PC-9 (cell line): ENCODE data around the gene MED22. TPM values are rescaled to one million over a fixed set of nuclear protein-coding genes. Genes with fewer than 3 reads are reported as not detected.

Experiments used
- BruUV-seq: library from RNA; stranded (reverse); fragments of 400-500 nt; replicated peaks from 2 replicates; lab custom pipeline; 2021; lab: Mats Ljungman, UMichigan
- CTCF ChIA-PET: fragments of 300-600 bp; sonication (Branson Sonifier 250); formaldehyde crosslinking; loops from one replicate; lab custom pipeline; 2022; ENCODE audit warnings: antibody characterized with exemption; lab: Charles Lee
- POLR2A ChIA-PET: fragments of 300-600 bp; sonication (Branson Sonifier 250); formaldehyde crosslinking; loops from one replicate; lab custom pipeline; 2022; ENCODE audit warnings: antibody characterized with exemption; ENCODE audit not compliant: unreplicated experiment; lab: Charles Lee
- DNase-seq, 2 experiments: peaks; one replicate each; pipeline versions ENCODE4 v3.0.0 to v3.0.0-alpha.2; 2015 to 2022; ENCODE audit warnings: mixed read lengths in 1 of 2
- H2AFZ ChIP-seq: fragments of 200-600 bp; sonication (generic); 2 replicates; pipeline ENCODE4 v1.8.1; 2017; ENCODE audit warnings: antibody characterized with exemption
- H3F3A ChIP-seq: fragments of 200-600 bp; sonication (generic); 2 replicates; pipeline ENCODE4 v1.8.1; 2017; ENCODE audit warnings: antibody characterized with exemption, mild to moderate bottlenecking, low read depth; ENCODE audit not compliant: insufficient read depth
- H3K27ac ChIP-seq: fragments of 200-600 bp; sonication (generic); 2 replicates; pipeline ENCODE4 v1.6.1; 2016; ENCODE audit warnings: mixed run types
- H3K27me3 ChIP-seq: fragments of 200-600 bp; sonication (generic); 2 replicates; pipeline ENCODE4 v1.6.1; 2016; ENCODE audit warnings: low read depth, mixed run types; ENCODE audit not compliant: insufficient read depth
- H3K36me3 ChIP-seq: fragments of 200-600 bp; sonication (generic); 2 replicates; pipeline ENCODE4 v1.6.1; 2016; ENCODE audit warnings: low read depth, mixed run types
- H3K4me1 ChIP-seq: fragments of 200-600 bp; sonication (generic); replicated peaks from 2 replicates; pipeline ENCODE4 v1.6.1; 2016; ENCODE audit warnings: mixed run types; ENCODE audit not compliant: insufficient read depth
- H3K4me2 ChIP-seq: fragments of 200-600 bp; sonication (generic); 2 replicates; pipeline ENCODE4 v1.6.1; 2017; ENCODE audit warnings: mixed run types
- H3K4me3 ChIP-seq: fragments of 200-600 bp; sonication (generic); 2 replicates; pipeline ENCODE4 v1.6.1; 2016; ENCODE audit warnings: mixed run types
- H3K79me2 ChIP-seq: fragments of 200-600 bp; sonication (generic); 2 replicates; pipeline ENCODE4 v1.6.1; 2017; ENCODE audit warnings: low read depth, mixed run types
- H3K9me2 ChIP-seq: fragments of 200-600 bp; sonication (generic); 2 replicates; pipeline ENCODE4 v1.8.1; 2017; ENCODE audit warnings: mild to moderate bottlenecking; ENCODE audit not compliant: insufficient read depth
- H3K9me3 ChIP-seq: fragments of 200-600 bp; sonication (generic); 2 replicates; pipeline ENCODE4 v1.8.1; 2016; ENCODE audit warnings: low read depth; ENCODE audit not compliant: insufficient read depth
- H4K20me1 ChIP-seq: fragments of 200-600 bp; sonication (generic); 2 replicates; pipeline ENCODE4 v1.8.1; 2017; ENCODE audit not compliant: insufficient read depth
- CTCF ChIP-seq: fragments of 200-600 bp; sonication (generic); conservative IDR thresholded peaks from 2 replicates; pipeline ENCODE4 v1.6.1; 2017; ENCODE audit warnings: mixed run types, antibody characterized with exemption, mild to moderate bottlenecking, moderate library complexity
- EZH2 ChIP-seq: fragments of 200-600 bp; sonication (generic); IDR thresholded peaks from 2 replicates; pipeline ENCODE4 v1.8.0; 2017; ENCODE audit warnings: antibody characterized with exemption, low read depth
- intact Hi-C: fragments of 100-400 bp; cut with micrococcal nuclease; formaldehyde crosslinking; loops from one replicate; pipeline ENCODE4 v1.10.0; 2022; ENCODE audit not compliant: unreplicated experiment
- total RNA-seq: library from RNA; stranded (reverse); gene quantifications from 2 replicates; pipeline ENCODE4 v1.2.3, GENCODE V29; 2021

The MED22 gene
- total RNA-seq, 1 experiment from 2014 or later = 38.7 TPM

GRCh38 chr9:133351526-133351907 lies 3.6 kb upstream of the MED22 start:
- ChIA-PET POLR2A (interaction anchor here (0.9 kb wide), 1 partner anchor 108 kb away, joined by 6 read pairs; the partner anchor contains the start of gene CACFD1), CTCF (interaction anchor here (1.0 kb wide), 1 partner anchor 164 kb away, joined by 7 read pairs; no protein-coding TSS in a partner anchor)
- intact Hi-C loops = no loop called here
- Histone ChIP-seq H2AFZ (no peak overlapping the region), H3K27ac (no peak overlapping the region), H3K9me2 (no peaks in the 10 kb centered on the region), H3K36me3 (peaks cover 41% of the 10 kb centered on the region), H3K4me3 (no peak overlapping the region), H3K79me2 (peaks cover 57% of the 10 kb centered on the region), H3K27me3 (no peaks in the 10 kb centered on the region), H3K4me1 (peaks cover 23% of the 10 kb centered on the region), H3F3A (peaks cover 70% of the 10 kb centered on the region), H3K4me2 (no peak overlapping the region), H4K20me1 (peaks cover 44% of the 10 kb centered on the region), H3K9me3 (no peaks in the 10 kb centered on the region)
- BruUV-seq = no TSS peak
- no peak for TF ChIP-seq CTCF
- TF ChIP-seq EZH2 = no peak
- DNase-seq = no peak

GRCh38 chr9:133349965-133350616 lies 2.2 kb upstream of the MED22 start:
- H3K79me2 ChIP-seq = peaks cover 61% of the 10 kb centered on the region
- H3K4me3 ChIP-seq = peak overlapping the region; percentile 99; the same call in 1 of the 2 replicates
- H3K4me2 ChIP-seq = peak overlapping the region; percentile 95
- no peaks in the 10 kb centered on the region for H3K9me3 ChIP-seq
- ChIA-PET POLR2A (no interaction called here), CTCF (interaction anchor here (0.6 kb wide), 3 partner anchors 165 to 406 kb away, joined by 3 to 4 read pairs (median 3); no protein-coding TSS in a partner anchor)
- H3K27ac ChIP-seq = peak overlapping the region; percentile 97
- DNase-seq = no peak
- H3K4me1 ChIP-seq = peaks cover 21% of the 10 kb centered on the region
- TF ChIP-seq CTCF (no peak), EZH2 (no peak)
- no peak overlapping the region for H2AFZ ChIP-seq
- peaks cover 70% of the 10 kb centered on the region for H3F3A ChIP-seq
- no TSS peak for BruUV-seq
- no peaks in the 10 kb centered on the region for H3K9me2 ChIP-seq
- intact Hi-C loops = no loop called here
- peaks cover 41% of the 10 kb centered on the region for H3K36me3 ChIP-seq
- peaks cover 52% of the 10 kb centered on the region for H4K20me1 ChIP-seq
- no peaks in the 10 kb centered on the region for H3K27me3 ChIP-seq

GRCh38 chr9:133348718-133349573 lies 1.0 kb upstream of the MED22 start:
- Histone ChIP-seq H3K4me3 (peak overlapping the region; percentile 99), H3F3A (peaks cover 59% of the 10 kb centered on the region), H3K27ac (peak overlapping the region; percentile 97), H2AFZ (no peak overlapping the region), H3K79me2 (peaks cover 58% of the 10 kb centered on the region), H3K9me3 (no peaks in the 10 kb centered on the region), H3K4me2 (peak overlapping the region; percentile 95), H3K27me3 (no peaks in the 10 kb centered on the region), H3K36me3 (peaks cover 41% of the 10 kb centered on the region), H4K20me1 (peaks cover 52% of the 10 kb centered on the region), H3K9me2 (no peaks in the 10 kb centered on the region), H3K4me1 (peaks cover 17% of the 10 kb centered on the region)
- ChIA-PET CTCF (interaction anchor here (1.1 kb wide), 1 partner anchor 163 kb away, joined by 5 read pairs; no protein-coding TSS in a partner anchor), POLR2A (interaction anchor here (0.9 kb wide), 1 partner anchor 25 kb away, joined by 5 read pairs; no protein-coding TSS in a partner anchor)
- no TSS peak for BruUV-seq
- no peak for DNase-seq
- intact Hi-C loops = loop anchor here (1.0 kb wide), 2 partner anchors 13 to 27 kb away; partner anchors contain the start of genes STKLD1, SURF4 and SURF6
- TF ChIP-seq EZH2 (no peak), CTCF (no peak)
